AG20443 (cell line): ENCODE measurements around the gene FBN1.

ENCODE experiments used
- DNase-seq: peaks from one replicate; pipeline ENCODE4 v3.0.0; 2012; ENCODE audit warnings: low spot score, mixed read lengths

FBN1 gene

GRCh38 chr15:48426941-48427340, 218.6 kb downstream of the FBN1 start:
- DNase-seq, result no peak

GRCh38 chr15:48426044-48426443, 219.5 kb downstream of the FBN1 start:
- no peak for DNase-seq

- DNase-seq, result no peak
These were observed 220.5 kb downstream of the FBN1 start for GRCh38 chr15:48425051-48425450.

- DNase-seq, result no peak
These were observed 221.5 kb downstream of the FBN1 start for GRCh38 chr15:48423896-48424475.

- DNase-seq, result no peak
These were observed 222.2 kb downstream of the FBN1 start for GRCh38 chr15:48423342-48423741.

GRCh38 chr15:48422401-48422800, 223.1 kb downstream of the FBN1 start:
- no peak for DNase-seq

- no peak for DNase-seq
These were observed 224.1 kb downstream of the FBN1 start for GRCh38 chr15:48421362-48421761.

- DNase-seq, result no peak
These were observed 225.6 kb downstream of the FBN1 start for GRCh38 chr15:48419896-48420295.

GRCh38 chr15:48418343-48418742, 227.2 kb downstream of the FBN1 start:
- DNase-seq, result no peak

GRCh38 chr15:48416301-48416700, 229.2 kb downstream of the FBN1 start:
- DNase-seq, result no peak

- peak; percentile 34 for DNase-seq
These were observed 230.2 kb downstream of the FBN1 start for GRCh38 chr15:48415036-48415886.

- peak; percentile 73 for DNase-seq
These were observed 231.5 kb downstream of the FBN1 start for GRCh38 chr15:48414015-48414414.

GRCh38 chr15:48413304-48413703, 232.2 kb downstream of the FBN1 start:
- peak; percentile 21 for DNase-seq

GRCh38 chr15:48411971-48412591, 233.4 kb downstream of the FBN1 start:
- DNase-seq, result peak; percentile 76

- no peak for DNase-seq
These were observed 235.9 kb downstream of the FBN1 start for GRCh38 chr15:48409623-48410022.

- no peak for DNase-seq
These were observed 237.2 kb downstream of the FBN1 start for GRCh38 chr15:48408327-48408726.

- no peak for DNase-seq
These were observed 237.9 kb downstream of the FBN1 start for GRCh38 chr15:48407646-48408045.

- no peak for DNase-seq
These were observed 238.6 kb downstream of the FBN1 start for GRCh38 chr15:48406911-48407310.

- DNase-seq, result no peak
These were observed 239.1 kb downstream of the FBN1 start for GRCh38 chr15:48406266-48406891.

- DNase-seq, result no peak
These were observed 242.9 kb downstream of the FBN1 start for GRCh38 chr15:48402427-48403177.

GRCh38 chr15:48400086-48400485, 245.4 kb downstream of the FBN1 start:
- DNase-seq, result peak; percentile 55

GRCh38 chr15:48397841-48398240, 247.7 kb downstream of the FBN1 start:
- DNase-seq, result no peak
